GM21360 (cell line): ENCODE data around the gene KMT2D.

ENCODE experiments used
- ATAC-seq: cut with Tn5 transposase; IDR thresholded peaks from one replicate; pipeline ENCODE4 v1.9.1; 2021; ENCODE audit warnings: mild to moderate bottlenecking, moderate library complexity; ENCODE audit not compliant: unreplicated experiment

Gene KMT2D

GRCh38 chr12:49022558-49023178, 37.9 kb downstream of the KMT2D start:
- ATAC-seq = no peak

GRCh38 chr12:49021292-49021915, 39.2 kb downstream of the KMT2D start:
- no peak for ATAC-seq

- no peak for ATAC-seq
Measured at GRCh38 chr12:49020441-49020840, 40.2 kb downstream of the KMT2D start.

- no peak for ATAC-seq
Measured at GRCh38 chr12:49019443-49020324, 40.9 kb downstream of the KMT2D start.

GRCh38 chr12:49019120-49019430, 41.5 kb downstream of the KMT2D start:
- peak; percentile 4 for ATAC-seq

GRCh38 chr12:49018261-49019119, 42.1 kb downstream of the KMT2D start, which contains the start of gene PRKAG1:
PRKAG1 (minus strand) TSS chr12:49018776; CDS start chr12:49018740, 36 bp downstream.
- peak; percentile 78 for ATAC-seq

- peak; percentile 12 for ATAC-seq
Measured at GRCh38 chr12:49017891-49018260, 42.7 kb downstream of the KMT2D start.

GRCh38 chr12:49015196-49015595, 45.4 kb downstream of the KMT2D start:
- ATAC-seq = no peak

GRCh38 chr12:49014547-49014946, 46.0 kb downstream of the KMT2D start:
- ATAC-seq = no peak

GRCh38 chr12:49013428-49013827, 47.2 kb downstream of the KMT2D start:
- no peak for ATAC-seq

- no peak for ATAC-seq
Measured at GRCh38 chr12:49012739-49013138, 47.9 kb downstream of the KMT2D start.
